Measurements from ENCODE around the gene CAMSAP2. TPM values are rescaled to one million over a fixed set of nuclear protein-coding genes. Genes with fewer than 3 reads are reported as not detected.

The CAMSAP2 gene
- total RNA-seq, 1 donor from 2014 or later, result 47.9 TPM

DNA sequence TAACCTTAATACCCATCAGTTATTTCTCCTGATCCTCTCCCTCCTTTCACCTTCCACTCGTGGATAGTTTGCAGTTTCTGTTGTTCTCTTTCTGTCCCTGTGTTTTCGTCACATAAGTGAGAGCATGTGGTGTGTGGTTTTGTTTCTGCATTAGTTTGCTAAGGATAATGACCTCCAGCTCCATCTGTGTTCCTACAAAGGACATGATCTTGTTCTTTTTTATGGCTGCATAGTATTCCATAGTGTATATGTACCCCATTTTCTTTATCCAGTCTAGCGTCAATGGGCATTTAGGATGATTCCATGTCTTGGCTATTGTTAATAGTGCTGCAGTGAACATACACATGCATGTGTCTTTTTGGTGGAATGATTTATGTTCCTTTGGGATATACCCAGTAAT, 97.5 kb downstream of the CAMSAP2 start:
- DNase-seq (ENCODE audit: low spot score in 2 of 2, unreplicated experiment in 2 of 2), result no peak
- Mint-ChIP-seq H3K27me3 (ENCODE audit: low read depth) (no peaks in the 10 kb centered on the region), H3K9me3 (peaks cover 9% of the 10 kb centered on the region), H3K36me3 (peaks cover 23% of the 10 kb centered on the region), H3K4me3 (no peak overlapping the region), H3K27ac (no peak overlapping the region), H3K4me1 (peaks cover 4% of the 10 kb centered on the region)
- TF ChIP-seq, protein P1, sequence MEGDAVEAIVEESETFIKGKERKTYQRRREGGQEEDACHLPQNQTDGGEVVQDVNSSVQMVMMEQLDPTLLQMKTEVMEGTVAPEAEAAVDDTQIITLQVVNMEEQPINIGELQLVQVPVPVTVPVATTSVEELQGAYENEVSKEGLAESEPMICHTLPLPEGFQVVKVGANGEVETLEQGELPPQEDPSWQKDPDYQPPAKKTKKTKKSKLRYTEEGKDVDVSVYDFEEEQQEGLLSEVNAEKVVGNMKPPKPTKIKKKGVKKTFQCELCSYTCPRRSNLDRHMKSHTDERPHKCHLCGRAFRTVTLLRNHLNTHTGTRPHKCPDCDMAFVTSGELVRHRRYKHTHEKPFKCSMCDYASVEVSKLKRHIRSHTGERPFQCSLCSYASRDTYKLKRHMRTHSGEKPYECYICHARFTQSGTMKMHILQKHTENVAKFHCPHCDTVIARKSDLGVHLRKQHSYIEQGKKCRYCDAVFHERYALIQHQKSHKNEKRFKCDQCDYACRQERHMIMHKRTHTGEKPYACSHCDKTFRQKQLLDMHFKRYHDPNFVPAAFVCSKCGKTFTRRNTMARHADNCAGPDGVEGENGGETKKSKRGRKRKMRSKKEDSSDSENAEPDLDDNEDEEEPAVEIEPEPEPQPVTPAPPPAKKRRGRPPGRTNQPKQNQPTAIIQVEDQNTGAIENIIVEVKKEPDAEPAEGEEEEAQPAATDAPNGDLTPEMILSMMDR (IDR thresholded peaks at IDR 0.05; ENCODE audit: unreplicated experiment), result no peak

DNA sequence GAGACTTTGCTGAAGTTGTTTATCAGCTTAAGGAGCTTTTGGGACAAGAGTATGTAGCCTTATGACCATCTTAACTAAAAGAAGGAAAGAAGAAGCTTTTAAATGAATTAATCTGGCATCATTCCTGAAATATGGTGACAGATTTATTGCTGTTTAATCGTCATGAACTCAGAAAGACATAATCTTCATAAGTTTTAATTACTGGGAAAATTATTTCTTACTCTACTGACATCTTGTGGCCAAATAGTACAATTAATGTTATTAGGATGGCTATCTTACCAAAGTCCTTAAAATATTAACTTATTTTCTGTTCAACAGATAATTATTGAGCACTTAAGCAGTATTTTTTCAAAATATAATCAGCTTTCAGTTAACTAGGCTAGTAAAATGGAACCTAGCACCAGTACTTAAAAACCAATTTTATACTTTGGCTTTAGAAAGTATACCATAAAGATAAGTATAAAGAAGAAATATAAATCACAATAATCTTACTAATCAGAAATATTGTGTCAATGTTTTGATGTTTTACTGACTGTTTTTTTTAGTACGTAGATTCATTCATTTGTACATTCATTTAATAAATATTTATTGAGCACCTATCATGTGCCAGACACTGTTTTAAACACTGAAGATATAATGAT, 99.4 kb downstream of the CAMSAP2 start:
- peak overlapping the region; percentile 64 for H3K27ac Mint-ChIP-seq
- H3K36me3 Mint-ChIP-seq, result peaks cover 29% of the 10 kb centered on the region
- no peak overlapping the region for H3K4me3 Mint-ChIP-seq
- TF ChIP-seq, protein P1 (IDR thresholded peaks at IDR 0.05; ENCODE audit: unreplicated experiment), result peak; percentile 65
- no peaks in the 10 kb centered on the region for H3K27me3 Mint-ChIP-seq (ENCODE audit: low read depth)
- no peak for DNase-seq (ENCODE audit: low spot score in 2 of 2, unreplicated experiment in 2 of 2)
- H3K4me1 Mint-ChIP-seq, result peaks cover 3% of the 10 kb centered on the region
- peaks cover 9% of the 10 kb centered on the region for H3K9me3 Mint-ChIP-seq

DNA sequence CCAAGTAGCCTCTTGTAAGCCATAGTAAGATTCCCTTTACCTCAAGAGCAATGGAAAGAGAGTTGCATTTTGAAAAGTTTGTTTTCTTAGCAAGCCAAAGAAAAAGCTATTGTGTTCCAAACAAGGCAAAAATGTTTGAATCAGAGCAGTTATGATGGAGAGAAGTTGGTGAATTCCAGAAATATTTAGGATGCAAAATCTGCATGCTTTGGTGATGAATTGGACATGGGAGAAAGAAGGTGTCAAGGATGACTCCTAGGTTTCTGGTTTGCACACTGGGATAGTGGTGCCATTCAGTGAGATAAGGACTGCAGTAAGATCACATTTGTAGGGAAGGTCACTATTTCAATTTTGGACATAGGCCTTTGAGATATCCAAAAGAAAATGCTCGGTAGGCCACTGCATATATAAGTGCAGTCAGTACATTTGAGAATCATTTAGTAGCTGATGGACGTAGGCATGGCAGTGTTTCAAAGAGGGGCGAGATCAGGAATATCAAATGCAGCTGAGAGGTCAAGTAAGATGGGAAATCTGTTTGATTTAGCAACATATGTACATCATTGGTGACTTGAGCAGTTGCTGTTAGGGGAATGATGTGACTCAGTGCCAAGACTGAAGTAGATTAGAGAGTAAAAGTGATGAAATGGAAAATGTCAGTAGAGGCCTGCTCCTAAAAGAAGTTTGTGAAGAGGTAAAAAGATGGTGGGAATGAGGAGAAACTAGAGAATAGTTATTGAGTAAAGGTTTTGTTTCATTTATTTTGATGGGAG, 100.2 kb downstream of the CAMSAP2 start:
- Mint-ChIP-seq H3K27ac (no peak overlapping the region), H3K36me3 (peaks cover 31% of the 10 kb centered on the region), H3K4me1 (peaks cover 3% of the 10 kb centered on the region), H3K27me3 (ENCODE audit: low read depth) (no peaks in the 10 kb centered on the region), H3K9me3 (peaks cover 9% of the 10 kb centered on the region), H3K4me3 (no peak overlapping the region)
- DNase-seq (ENCODE audit: low spot score in 2 of 2, unreplicated experiment in 2 of 2), result no peak
- TF ChIP-seq, protein P1 (IDR thresholded peaks at IDR 0.05; ENCODE audit: unreplicated experiment), result no peak

DNA sequence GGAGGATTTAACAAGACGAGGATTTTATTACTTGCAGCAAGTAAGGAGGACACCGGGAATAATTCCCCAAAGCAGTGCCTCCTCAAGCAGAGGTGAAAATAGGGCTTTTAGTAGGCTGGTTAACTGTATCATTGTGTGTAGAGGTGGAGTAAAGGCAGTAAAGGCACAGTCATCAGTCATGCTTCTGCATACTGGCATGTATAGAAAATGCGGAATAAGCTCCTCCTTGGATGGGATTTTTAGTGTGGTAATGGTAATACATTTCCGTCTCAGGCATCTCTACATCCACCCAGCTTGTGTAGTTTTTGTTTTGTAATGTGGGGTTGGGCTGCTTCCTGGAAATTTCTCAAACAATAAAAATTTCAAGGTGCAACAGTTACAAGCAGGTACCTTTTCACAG, 106.7 kb downstream of the CAMSAP2 start:
- H3K27ac Mint-ChIP-seq, result no peak overlapping the region
- H3K36me3 Mint-ChIP-seq, result peaks cover 36% of the 10 kb centered on the region

DNA sequence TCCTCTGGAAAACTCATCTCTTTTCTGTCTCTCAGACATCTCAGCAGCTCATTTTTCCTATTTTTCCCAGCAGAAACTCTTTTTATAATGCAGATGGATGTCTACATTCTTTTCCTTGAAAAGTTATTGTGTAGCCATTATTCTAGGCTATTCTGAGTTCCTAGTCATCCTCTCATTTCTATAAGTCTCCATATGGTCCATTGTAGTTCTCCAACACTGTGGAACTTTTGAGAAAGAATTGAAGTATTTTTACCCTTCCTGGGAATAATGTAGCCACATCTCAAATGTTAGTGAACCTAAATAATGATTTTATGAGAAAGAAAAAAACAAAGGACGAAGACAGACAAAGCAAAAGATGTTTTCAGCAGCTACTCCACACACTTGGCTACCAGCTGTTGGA, 107.7 kb downstream of the CAMSAP2 start:
- no peak for DNase-seq (ENCODE audit: low spot score in 2 of 2, unreplicated experiment in 2 of 2)
- Mint-ChIP-seq H3K27me3 (ENCODE audit: low read depth) (no peaks in the 10 kb centered on the region), H3K27ac (no peak overlapping the region), H3K36me3 (peaks cover 40% of the 10 kb centered on the region), H3K4me1 (no peaks in the 10 kb centered on the region), H3K4me3 (no peak overlapping the region), H3K9me3 (no peaks in the 10 kb centered on the region)
- TF ChIP-seq, protein P1 (IDR thresholded peaks at IDR 0.05; ENCODE audit: unreplicated experiment), result no peak

More for the DNA sequence above, 106.7 kb downstream of the CAMSAP2 start:
- no peak for DNase-seq (ENCODE audit: low spot score in 2 of 2, unreplicated experiment in 2 of 2)
- no peaks in the 10 kb centered on the region for H3K9me3 Mint-ChIP-seq
- no peaks in the 10 kb centered on the region for H3K27me3 Mint-ChIP-seq (ENCODE audit: low read depth)
- no peaks in the 10 kb centered on the region for H3K4me1 Mint-ChIP-seq
- no peak overlapping the region for H3K4me3 Mint-ChIP-seq
- TF ChIP-seq, protein P1 (IDR thresholded peaks at IDR 0.05; ENCODE audit: unreplicated experiment), result no peak
